ENCODE data around the gene TPCN1.

Gene TPCN1

GRCh38 chr12:113289361-113289760 lies 68.1 kb downstream of the TPCN1 start:
- no peak for FAIRE-seq

GRCh38 chr12:113290506-113290905 lies 69.2 kb downstream of the TPCN1 start:
- FAIRE-seq: no peak

GRCh38 chr12:113291586-113291985 lies 70.3 kb downstream of the TPCN1 start:
- FAIRE-seq: no peak

GRCh38 chr12:113292091-113292490 lies 70.8 kb downstream of the TPCN1 start:
- no peak for FAIRE-seq

- FAIRE-seq: no peak
Observed at GRCh38 chr12:113292547-113292946, 71.3 kb downstream of the TPCN1 start.

GRCh38 chr12:113293100-113293499 lies 71.8 kb downstream of the TPCN1 start:
- no peak for FAIRE-seq

- FAIRE-seq: no peak
Observed at GRCh38 chr12:113295886-113296556, 74.8 kb downstream of the TPCN1 start.

GRCh38 chr12:113296557-113297213 lies 75.4 kb downstream of the TPCN1 start:
- FAIRE-seq: no peak

GRCh38 chr12:113297214-113297587 lies 75.9 kb downstream of the TPCN1 start:
- FAIRE-seq: no peak

GRCh38 chr12:113297621-113298471 lies 76.6 kb downstream of the TPCN1 start:
- FAIRE-seq: no peak

- no peak for FAIRE-seq
Observed at GRCh38 chr12:113298472-113298817, 77.2 kb downstream of the TPCN1 start.

GRCh38 chr12:113298861-113299545 lies 77.7 kb downstream of the TPCN1 start:
- FAIRE-seq: no peak

GRCh38 chr12:113299619-113300237 lies 78.5 kb downstream of the TPCN1 start:
- no peak for FAIRE-seq

GRCh38 chr12:113301811-113302210 lies 80.5 kb downstream of the TPCN1 start:
- no peak for FAIRE-seq

- FAIRE-seq: no peak
Observed at GRCh38 chr12:113302466-113302865, 81.2 kb downstream of the TPCN1 start.

GRCh38 chr12:113302886-113303640 lies 81.8 kb downstream of the TPCN1 start:
- no peak for FAIRE-seq

GRCh38 chr12:113305281-113305856 lies 84.1 kb downstream of the TPCN1 start:
- FAIRE-seq: no peak

- no peak for FAIRE-seq
Observed at GRCh38 chr12:113306382-113306781, 85.1 kb downstream of the TPCN1 start.

- no peak for FAIRE-seq
Observed at GRCh38 chr12:113310489-113310888, 89.2 kb downstream of the TPCN1 start.

GRCh38 chr12:113314121-113314529 lies 92.9 kb downstream of the TPCN1 start:
- FAIRE-seq: no peak

- FAIRE-seq: no peak
Observed at GRCh38 chr12:113315358-113315757, 94.1 kb downstream of the TPCN1 start.

- no peak for FAIRE-seq
Observed at GRCh38 chr12:113316155-113316554, 94.9 kb downstream of the TPCN1 start.

Measured in colon (tissue), 2 donors.